ENCODE data around the gene DYNC1I1. TPM values are rescaled to one million over a fixed set of nuclear protein-coding genes. Genes with fewer than 3 reads are reported as not detected.

DYNC1I1 gene
- total RNA-seq, 6 donors from 2014 or later, result 0.46 to 3.1 (median 1.7) TPM; not detected in 1

DNA sequence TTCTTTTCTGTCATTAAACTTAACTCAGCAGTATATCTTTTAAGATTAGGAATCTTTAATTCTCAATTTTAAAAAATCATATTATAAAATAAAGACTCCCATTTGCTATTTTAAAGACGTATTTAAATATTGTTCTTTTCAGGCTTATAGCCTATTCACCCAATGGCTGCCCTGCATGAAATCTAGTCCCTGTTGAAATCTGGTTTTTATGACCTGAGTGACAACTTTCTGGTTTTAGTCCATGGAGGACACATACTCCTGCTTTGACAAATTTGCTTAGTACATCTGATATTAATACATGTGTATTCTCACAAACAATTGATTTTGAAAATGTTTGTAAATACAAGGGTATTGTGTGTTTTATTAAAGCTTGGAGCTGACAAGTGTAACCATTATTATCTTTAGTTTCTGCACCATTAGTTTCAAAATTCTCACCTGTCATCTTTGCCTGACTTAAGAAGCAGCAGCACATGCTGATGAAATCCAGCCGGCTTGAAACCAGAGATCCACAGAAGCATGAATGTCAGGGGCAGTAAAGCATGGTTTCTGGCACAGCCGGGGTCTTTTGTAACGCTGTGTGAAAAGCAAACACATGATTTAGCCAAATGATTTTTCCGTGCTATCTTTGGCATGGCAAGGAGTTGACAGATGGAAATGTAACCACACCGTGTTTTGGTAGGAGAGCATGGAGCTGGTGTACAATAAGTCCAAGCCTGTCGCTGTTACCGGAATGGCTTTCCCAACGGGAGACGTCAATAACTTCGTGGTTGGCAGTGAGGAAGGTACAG, 262.8 kb downstream of the DYNC1I1 start:
- TF ChIP-seq POLR2AphosphoS5 (IDR thresholded peaks at IDR 0.05) (no peak), CTCF (IDR thresholded peaks at IDR 0.05) (no peak), EP300 (IDR thresholded peaks at IDR 0.05) (no peak), POLR2A (IDR thresholded peaks at IDR 0.05) (no peak)
- H3K36me3 ChIP-seq, result no peaks in the 10 kb centered on the region
- H3K27ac ChIP-seq, result no peak overlapping the region
- no peak for DNase-seq
- no peak for ATAC-seq (ENCODE audit: low FRiP score in 2 of 2)
- H3K27me3 ChIP-seq, result no peaks in the 10 kb centered on the region
- no peak overlapping the region for H3K4me3 ChIP-seq
- WGBS, 2 donors, result 69 to 71% methylated on average over 11 of the region's 11 CpGs
- no peaks in the 10 kb centered on the region for H3K4me1 ChIP-seq
- H3K9me3 ChIP-seq, result no peaks in the 10 kb centered on the region

- Histone ChIP-seq H3K27ac (no peak overlapping the region), H3K4me1 (no peaks in the 10 kb centered on the region), H3K9me3 (no peaks in the 10 kb centered on the region), H3K4me3 (no peak overlapping the region), H3K27me3 (no peaks in the 10 kb centered on the region), H3K36me3 (no peaks in the 10 kb centered on the region)
- no peak for ATAC-seq (ENCODE audit: low FRiP score in 2 of 2)
- WGBS, 2 donors, result 63 to 65% methylated on average over 3 of the region's 3 CpGs
- TF ChIP-seq POLR2AphosphoS5 (IDR thresholded peaks at IDR 0.05) (no peak), CTCF (IDR thresholded peaks at IDR 0.05) (no peak), EP300 (IDR thresholded peaks at IDR 0.05) (no peak), POLR2A (IDR thresholded peaks at IDR 0.05) (no peak)
- no peak for DNase-seq
These were observed 268.0 kb downstream of the DYNC1I1 start for GRCh38 chr7:96040250-96040772.

DNA sequence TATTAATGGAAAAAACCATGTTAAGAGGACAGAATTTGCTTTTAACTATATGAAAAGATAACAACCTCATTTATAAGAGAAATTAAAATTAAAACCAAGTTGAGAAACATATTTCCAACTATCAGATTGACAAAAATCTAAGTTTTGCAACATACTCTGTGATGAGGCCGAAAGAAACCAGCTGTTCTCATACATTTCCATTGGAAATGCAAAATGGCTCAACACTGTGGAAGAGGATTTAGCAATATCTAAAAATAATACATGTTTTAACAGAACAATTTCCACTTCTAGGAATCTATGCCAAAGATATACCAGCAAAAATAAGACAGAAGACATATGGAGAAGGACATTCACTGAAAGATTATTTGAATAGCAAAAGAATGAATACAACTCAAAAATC, 268.8 kb downstream of the DYNC1I1 start:
- no peak for ATAC-seq (ENCODE audit: low FRiP score in 2 of 2)
- WGBS, 2 donors, result 79 to 81% methylated on average over 1 of the region's 1 CpG

DNA sequence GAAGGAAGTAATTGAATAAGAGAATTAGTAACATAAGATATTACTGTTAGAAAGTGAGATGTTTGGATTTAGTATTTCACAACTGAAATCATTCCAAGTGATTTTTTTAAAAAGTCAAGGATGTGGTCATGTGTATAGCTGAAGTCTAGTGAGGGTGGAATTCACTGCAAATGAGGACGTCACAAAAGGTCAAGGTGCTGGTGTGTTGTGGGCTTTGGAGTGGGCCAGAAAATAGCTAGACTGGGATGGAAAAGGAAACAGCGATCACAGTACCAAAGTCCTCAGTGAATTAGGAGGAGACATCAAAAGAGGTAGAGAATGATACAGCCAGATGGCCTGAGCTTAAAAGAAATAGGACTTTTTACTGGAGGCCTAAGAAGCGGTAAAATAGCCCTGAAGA, 272.8 kb downstream of the DYNC1I1 start:
- H3K4me3 ChIP-seq, result no peak overlapping the region
- DNase-seq (no peak), ATAC-seq (ENCODE audit: low FRiP score in 2 of 2) (no peak)
- no peak overlapping the region for H3K27ac ChIP-seq
- no peaks in the 10 kb centered on the region for H3K27me3 ChIP-seq
- H3K4me1 ChIP-seq, result no peaks in the 10 kb centered on the region
- WGBS, 2 donors, result 89 to 92% methylated on average over 3 of the region's 3 CpGs
- no peaks in the 10 kb centered on the region for H3K36me3 ChIP-seq
- no peaks in the 10 kb centered on the region for H3K9me3 ChIP-seq
- no peak for TF ChIP-seq POLR2A (IDR thresholded peaks at IDR 0.05)
- TF ChIP-seq CTCF (IDR thresholded peaks at IDR 0.05), result no peak

More for the DNA sequence above, 268.8 kb downstream of the DYNC1I1 start:
- Histone ChIP-seq H3K4me3 (no peak overlapping the region), H3K27me3 (no peaks in the 10 kb centered on the region), H3K27ac (no peak overlapping the region), H3K4me1 (no peaks in the 10 kb centered on the region), H3K9me3 (no peaks in the 10 kb centered on the region), H3K36me3 (no peaks in the 10 kb centered on the region)
- DNase-seq, result no peak
- no peak for TF ChIP-seq POLR2A (IDR thresholded peaks at IDR 0.05)
- TF ChIP-seq EP300 (IDR thresholded peaks at IDR 0.05), result no peak
- TF ChIP-seq POLR2AphosphoS5 (IDR thresholded peaks at IDR 0.05), result no peak
- no peak for TF ChIP-seq CTCF (IDR thresholded peaks at IDR 0.05)

DNA sequence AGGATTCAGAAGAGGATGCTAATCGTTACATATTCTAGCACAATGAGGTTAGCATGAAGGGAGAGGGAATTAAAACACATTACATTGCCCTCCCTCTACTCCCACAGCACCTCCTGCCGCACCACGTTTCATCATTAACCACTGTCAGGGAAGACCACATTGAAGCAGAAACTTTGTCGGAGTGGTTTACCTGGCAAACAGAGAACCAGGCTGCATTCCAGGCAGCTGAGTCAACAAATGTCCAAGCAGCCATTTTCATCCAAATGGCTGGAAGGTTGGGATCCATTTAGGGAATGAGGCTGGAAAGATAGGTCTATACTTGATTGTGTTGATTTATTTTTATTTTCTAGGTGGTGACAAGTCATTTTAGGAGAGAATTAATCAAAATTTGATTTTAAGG, 273.6 kb downstream of the DYNC1I1 start:
- TF ChIP-seq EP300 (IDR thresholded peaks at IDR 0.05) (no peak), POLR2A (IDR thresholded peaks at IDR 0.05) (no peak), CTCF (IDR thresholded peaks at IDR 0.05) (no peak), POLR2AphosphoS5 (IDR thresholded peaks at IDR 0.05) (no peak)
- DNase-seq, result no peak
- Histone ChIP-seq H3K9me3 (no peaks in the 10 kb centered on the region), H3K27me3 (no peaks in the 10 kb centered on the region), H3K27ac (no peak overlapping the region), H3K4me1 (no peaks in the 10 kb centered on the region), H3K4me3 (no peak overlapping the region), H3K36me3 (no peaks in the 10 kb centered on the region)
- no peak for ATAC-seq (ENCODE audit: low FRiP score in 2 of 2)
- 68 to 76% methylated on average over 4 of the region's 4 CpGs for WGBS, 2 donors

Data from upper lobe of left lung (tissue), 6 donors.